ENCODE results near the gene ZBTB49. TPM values are rescaled to one million over a fixed set of nuclear protein-coding genes. Genes with fewer than 3 reads are reported as not detected.

Gene ZBTB49
- total RNA-seq, 1 experiment from 2014 or later = 4.2 TPM

DNA sequence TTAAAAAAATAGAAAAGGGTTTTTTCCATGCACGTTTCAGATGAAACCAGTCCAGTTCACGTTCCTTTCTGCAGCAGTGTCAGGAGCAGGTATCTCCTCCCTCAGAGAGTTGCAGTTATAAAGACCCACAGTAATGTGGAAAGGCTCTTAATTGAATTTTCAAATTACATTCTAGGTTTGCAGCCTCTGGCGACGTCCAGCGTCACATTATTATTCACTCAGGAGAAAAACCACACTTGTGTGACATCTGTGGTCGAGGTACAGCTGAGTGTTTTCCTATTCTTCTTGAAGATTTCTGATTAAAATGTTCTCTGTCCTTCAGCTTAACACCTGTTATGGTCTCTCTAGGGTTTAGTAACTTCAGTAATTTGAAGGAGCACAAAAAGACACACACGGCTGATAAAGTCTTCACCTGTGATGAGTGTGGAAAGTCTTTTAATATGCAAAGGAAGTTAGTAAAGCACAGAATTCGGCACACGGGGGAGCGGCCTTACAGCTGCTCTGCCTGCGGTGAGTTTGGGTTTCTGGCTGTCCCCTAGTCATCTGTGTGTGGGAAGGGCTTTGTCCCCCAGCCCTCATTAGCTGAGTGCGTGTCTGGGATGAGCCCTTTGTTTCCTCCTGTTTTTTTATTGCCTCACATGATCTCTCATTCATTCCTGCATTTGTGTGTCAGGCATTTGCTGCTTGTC, 25.6 kb downstream of the ZBTB49 start:
- DNase-seq (ENCODE audit: low read depth, low spot score) (no peak), ATAC-seq (no peak)
- Histone ChIP-seq H3K27ac (ENCODE audit: low read length) (no peak overlapping the region), H3K4me3 (ENCODE audit: low read depth in 2 of 2, low read length in 2 of 2) (no peak overlapping the region), H3K36me3 (ENCODE audit: control insufficient read depth, insufficient read depth, low read length) (no peaks in the 10 kb centered on the region; the same call in 1 of the 2 replicates), H3K9me3 (ENCODE audit: control insufficient read depth, insufficient read depth, low read depth, low read length) (no peaks in the 10 kb centered on the region), H3K27me3 (ENCODE audit: control insufficient read depth, insufficient read depth, low read length) (no peaks in the 10 kb centered on the region), H3K4me1 (ENCODE audit: control insufficient read depth, insufficient read depth, low read length) (no peaks in the 10 kb centered on the region)
- TF ChIP-seq POLR2AphosphoS5 (IDR thresholded peaks at IDR 0.05; ENCODE audit: low read depth, low read length) (no peak), TCF7L2 (IDR thresholded peaks at IDR 0.05; ENCODE audit: low read depth, low read length) (no peak), SIN3A (IDR thresholded peaks at IDR 0.05; ENCODE audit: borderline replicate concordance, insufficient read depth, low read depth, low read length) (no peak)
- TF ChIP-seq, protein P1, sequence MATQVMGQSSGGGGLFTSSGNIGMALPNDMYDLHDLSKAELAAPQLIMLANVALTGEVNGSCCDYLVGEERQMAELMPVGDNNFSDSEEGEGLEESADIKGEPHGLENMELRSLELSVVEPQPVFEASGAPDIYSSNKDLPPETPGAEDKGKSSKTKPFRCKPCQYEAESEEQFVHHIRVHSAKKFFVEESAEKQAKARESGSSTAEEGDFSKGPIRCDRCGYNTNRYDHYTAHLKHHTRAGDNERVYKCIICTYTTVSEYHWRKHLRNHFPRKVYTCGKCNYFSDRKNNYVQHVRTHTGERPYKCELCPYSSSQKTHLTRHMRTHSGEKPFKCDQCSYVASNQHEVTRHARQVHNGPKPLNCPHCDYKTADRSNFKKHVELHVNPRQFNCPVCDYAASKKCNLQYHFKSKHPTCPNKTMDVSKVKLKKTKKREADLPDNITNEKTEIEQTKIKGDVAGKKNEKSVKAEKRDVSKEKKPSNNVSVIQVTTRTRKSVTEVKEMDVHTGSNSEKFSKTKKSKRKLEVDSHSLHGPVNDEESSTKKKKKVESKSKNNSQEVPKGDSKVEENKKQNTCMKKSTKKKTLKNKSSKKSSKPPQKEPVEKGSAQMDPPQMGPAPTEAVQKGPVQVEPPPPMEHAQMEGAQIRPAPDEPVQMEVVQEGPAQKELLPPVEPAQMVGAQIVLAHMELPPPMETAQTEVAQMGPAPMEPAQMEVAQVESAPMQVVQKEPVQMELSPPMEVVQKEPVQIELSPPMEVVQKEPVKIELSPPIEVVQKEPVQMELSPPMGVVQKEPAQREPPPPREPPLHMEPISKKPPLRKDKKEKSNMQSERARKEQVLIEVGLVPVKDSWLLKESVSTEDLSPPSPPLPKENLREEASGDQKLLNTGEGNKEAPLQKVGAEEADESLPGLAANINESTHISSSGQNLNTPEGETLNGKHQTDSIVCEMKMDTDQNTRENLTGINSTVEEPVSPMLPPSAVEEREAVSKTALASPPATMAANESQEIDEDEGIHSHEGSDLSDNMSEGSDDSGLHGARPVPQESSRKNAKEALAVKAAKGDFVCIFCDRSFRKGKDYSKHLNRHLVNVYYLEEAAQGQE (IDR thresholded peaks at IDR 0.05; ENCODE audit: insufficient read depth in 1 of 2, low read depth in 2 of 2, low read length in 1 of 2) = no peak
- TF ChIP-seq, protein P2, sequence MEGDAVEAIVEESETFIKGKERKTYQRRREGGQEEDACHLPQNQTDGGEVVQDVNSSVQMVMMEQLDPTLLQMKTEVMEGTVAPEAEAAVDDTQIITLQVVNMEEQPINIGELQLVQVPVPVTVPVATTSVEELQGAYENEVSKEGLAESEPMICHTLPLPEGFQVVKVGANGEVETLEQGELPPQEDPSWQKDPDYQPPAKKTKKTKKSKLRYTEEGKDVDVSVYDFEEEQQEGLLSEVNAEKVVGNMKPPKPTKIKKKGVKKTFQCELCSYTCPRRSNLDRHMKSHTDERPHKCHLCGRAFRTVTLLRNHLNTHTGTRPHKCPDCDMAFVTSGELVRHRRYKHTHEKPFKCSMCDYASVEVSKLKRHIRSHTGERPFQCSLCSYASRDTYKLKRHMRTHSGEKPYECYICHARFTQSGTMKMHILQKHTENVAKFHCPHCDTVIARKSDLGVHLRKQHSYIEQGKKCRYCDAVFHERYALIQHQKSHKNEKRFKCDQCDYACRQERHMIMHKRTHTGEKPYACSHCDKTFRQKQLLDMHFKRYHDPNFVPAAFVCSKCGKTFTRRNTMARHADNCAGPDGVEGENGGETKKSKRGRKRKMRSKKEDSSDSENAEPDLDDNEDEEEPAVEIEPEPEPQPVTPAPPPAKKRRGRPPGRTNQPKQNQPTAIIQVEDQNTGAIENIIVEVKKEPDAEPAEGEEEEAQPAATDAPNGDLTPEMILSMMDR (IDR thresholded peaks at IDR 0.05) = no peak
- POLR2A ChIA-PET = no interaction called here
- in situ Hi-C loops (cut with HindIII; ENCODE audit: low pct_unique_long_range_greater_than_20kb, low sequenced_read_pairs) (no loop called here), intact Hi-C loops (cut with micrococcal nuclease; ENCODE audit: unreplicated experiment) (no loop called here)
- CTCF ChIA-PET = no interaction called here
- no TSS peak for BruUV-seq (replicated peaks)

DNA sequence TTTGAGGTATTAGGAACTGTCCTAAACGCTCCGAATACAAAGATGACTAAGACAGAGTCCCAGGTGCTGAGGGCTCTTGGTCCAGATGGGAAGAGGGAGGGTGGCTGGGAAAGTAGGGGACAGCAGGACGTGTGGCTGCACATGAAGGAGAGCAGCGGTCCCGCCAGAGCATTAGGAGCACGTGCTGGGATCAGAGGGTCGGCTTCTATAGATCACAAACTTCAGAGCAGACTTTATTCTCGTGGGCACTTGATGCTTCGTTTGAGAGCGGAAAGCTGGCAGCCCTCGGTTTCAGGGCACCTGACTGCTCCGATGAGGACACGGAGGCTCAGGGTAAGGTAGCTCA, 26.1 kb downstream of the ZBTB49 start:
- BruUV-seq (replicated peaks) = no TSS peak
- in situ Hi-C loops (cut with HindIII; ENCODE audit: low pct_unique_long_range_greater_than_20kb, low sequenced_read_pairs) (no loop called here), intact Hi-C loops (cut with micrococcal nuclease; ENCODE audit: unreplicated experiment) (no loop called here)
- no peaks in the 10 kb centered on the region for H3K9me3 ChIP-seq (ENCODE audit: control insufficient read depth, insufficient read depth, low read depth, low read length)
- H3K27ac ChIP-seq (ENCODE audit: low read length) = no peak overlapping the region
- ChIA-PET CTCF (no interaction called here), POLR2A (no interaction called here)
- DNase-seq (ENCODE audit: low read depth, low spot score) = no peak
- H3K27me3 ChIP-seq (ENCODE audit: control insufficient read depth, insufficient read depth, low read length) = no peaks in the 10 kb centered on the region
- ATAC-seq = no peak
- TF ChIP-seq SIN3A (IDR thresholded peaks at IDR 0.05; ENCODE audit: borderline replicate concordance, insufficient read depth, low read depth, low read length) (no peak), TCF7L2 (IDR thresholded peaks at IDR 0.05; ENCODE audit: low read depth, low read length) (no peak), POLR2AphosphoS5 (IDR thresholded peaks at IDR 0.05; ENCODE audit: low read depth, low read length) (no peak)
- TF ChIP-seq, protein P1 (IDR thresholded peaks at IDR 0.05; ENCODE audit: insufficient read depth in 1 of 2, low read depth in 2 of 2, low read length in 1 of 2) = no peak
- TF ChIP-seq, protein P2 (IDR thresholded peaks at IDR 0.05) = no peak
- H3K36me3 ChIP-seq (ENCODE audit: control insufficient read depth, insufficient read depth, low read length) = no peaks in the 10 kb centered on the region; the same call in 1 of the 2 replicates
- H3K4me1 ChIP-seq (ENCODE audit: control insufficient read depth, insufficient read depth, low read length) = no peaks in the 10 kb centered on the region
- no peak overlapping the region for H3K4me3 ChIP-seq (ENCODE audit: low read depth in 2 of 2, low read length in 2 of 2)
